HepG2 (cell line): ENCODE measurements around the gene ZNRF3. TPM values are rescaled to one million over a fixed set of nuclear protein-coding genes. Genes with fewer than 3 reads are reported as not detected.

Source experiments
- AKAP8 ChIP-seq: sonication (generic); formaldehyde crosslinking; IDR thresholded peaks from 2 replicates; pipeline ENCODE4 v1.5.1; 2020; ENCODE audit warnings: mild to moderate bottlenecking, missing genetic modification reagents
- ASH2L ChIP-seq: fragments of 300-600, 200-600 bp; sonication (generic); IDR thresholded peaks from 2 replicates; pipeline ENCODE4 v1.7.0; 2017; ENCODE audit warnings: low read depth, mild to moderate bottlenecking, moderate library complexity, mixed read lengths, low read length; ENCODE audit not compliant: insufficient read length
- BCL3 ChIP-seq: sonication (generic); formaldehyde crosslinking; IDR thresholded peaks from 2 replicates; pipeline ENCODE4 v1.5.1; 2020; ENCODE audit warnings: mild to moderate bottlenecking, missing genetic modification reagents, moderate library complexity
- CERS6 ChIP-seq: sonication (generic); formaldehyde crosslinking; IDR thresholded peaks from 2 replicates; pipeline ENCODE4 v1.5.0; 2020; ENCODE audit warnings: missing genetic modification reagents
- HNF1A ChIP-seq, 2 experiments: sonication (generic) in 1 of 2; formaldehyde crosslinking in 1 of 2; IDR thresholded peaks; 2 replicates each; pipeline versions ENCODE4 v1.4.0 to v1.6.1; 2016 to 2020; ENCODE audit warnings: borderline replicate concordance in 1 of 2, low read depth in 1 of 2, mild to moderate bottlenecking in 1 of 2, missing genetic modification reagents in 1 of 2
- MYPOP ChIP-seq: sonication (generic); formaldehyde crosslinking; IDR thresholded peaks from 2 replicates; pipeline ENCODE4 v1.8.1; 2023; ENCODE audit warnings: mild to moderate bottlenecking, moderate library complexity, missing genetic modification reagents
- SMARCE1 ChIP-seq: fragments of 450-650 bp; IDR thresholded peaks from 2 replicates; pipeline ENCODE4 v1.6.1; 2017; ENCODE audit warnings: borderline replicate concordance
- ZBTB39 ChIP-seq: sonication (generic); formaldehyde crosslinking; IDR thresholded peaks from 2 replicates; pipeline ENCODE4 v1.5.0; 2020; ENCODE audit warnings: missing genetic modification reagents
- ZMYM3 ChIP-seq: sonication (generic); formaldehyde crosslinking; IDR thresholded peaks from 2 replicates; pipeline ENCODE4 v1.5.1; 2020; ENCODE audit warnings: mild to moderate bottlenecking, missing genetic modification reagents
- ZNF276 ChIP-seq: sonication (generic); formaldehyde crosslinking; IDR thresholded peaks from 2 replicates; pipeline ENCODE4 v1.4.0; 2020; ENCODE audit warnings: mild to moderate bottlenecking, low read depth, missing genetic modification reagents
- ZNF343 ChIP-seq: sonication (generic); formaldehyde crosslinking; IDR thresholded peaks from 2 replicates; pipeline ENCODE4 v1.4.0; 2020; ENCODE audit warnings: mild to moderate bottlenecking, missing genetic modification reagents
- ZNF761 ChIP-seq: sonication (generic); formaldehyde crosslinking; conservative IDR thresholded peaks from 2 replicates; pipeline ENCODE4 v1.4.0; 2020; ENCODE audit warnings: mild to moderate bottlenecking, missing genetic modification reagents
- polyA plus RNA-seq, 8 experiments: library from polyadenylated mRNA; depleted of rRNA in 3 of 8; stranded (reverse) in 7 of 8; unstranded in 1 of 8; fragments of >200 nt; fragmentation: Illumina TruSeq in 4 of 8; extraction: Trizol in 4 of 8; gene quantifications; 2 replicates each; pipeline versions ENCODE4 v1.2.1 to v1.2.3, GENCODE V29; 2011 to 2016; ENCODE audit warnings: low read depth in 4 of 8, missing spikeins in 1 of 8, mixed read lengths in 1 of 8; ENCODE audit not compliant: insufficient read depth in 1 of 8
- total RNA-seq, 5 experiments: library from RNA; depleted of rRNA; stranded (reverse); fragments of >200 nt; fragmentation: Illumina TruSeq; extraction: Trizol; gene quantifications; 2 replicates each; pipeline ENCODE4 v1.2.3, GENCODE V29; 2016; ENCODE audit warnings: low read depth in 1 of 5

ZNRF3 gene
- total and polyA plus RNA-seq, 2 of the 13 experiments (the other 11 are each of a cell fraction or from before 2014, with no cell fraction given) = 20.3 to 36.7 TPM

GRCh38 chr22:29004647-29005371 is 121.4 kb downstream of the ZNRF3 start (continued):
- TF ChIP-seq HNF1A (IDR thresholded peaks at IDR 0.05; ENCODE audit: low read depth) (0 out of 2 replicates have a peak, but pooled peaks have one; percentile 50), HNF1A (CRISPR knock-in tag; IDR thresholded peaks at IDR 0.05; ENCODE audit: borderline replicate concordance) (no peak; the same call in 1 of the 2 replicates), ASH2L (peak; percentile 93), CERS6 (CRISPR knock-in tag) (no peak), BCL3 (no peak), ZMYM3 (CRISPR knock-in tag) (0 out of 2 replicates have a peak, but pooled peaks have one; percentile 34), ZNF343 (CRISPR knock-in tag) (peak; percentile 36; the same call in 1 of the 2 replicates), MYPOP (CRISPR knock-in tag) (peak; percentile 94), ZBTB39 (no peak), ZNF276 (CRISPR knock-in tag) (no peak), SMARCE1 (no peak), AKAP8 (CRISPR knock-in tag) (no peak), ZNF761 (CRISPR knock-in tag) (0 out of 2 replicates have a peak, but pooled peaks have one; percentile 49)
